Upper lobe of left lung (tissue), 4 donors: ENCODE results near the gene HYCC2.

ENCODE experiments used
- CTCF ChIP-seq, 6 experiments: fragments of 450-650 bp in 4 of 6; fragments of 200-600 bp in 2 of 6; sonication (generic) in 2 of 6; IDR thresholded peaks; one replicate each; pipeline ENCODE4 v1.5.1; 2016 to 2019; ENCODE audit warnings: antibody characterized with exemption in 6 of 6
- POLR2A ChIP-seq, 4 donors: fragments of 450-650 bp; IDR thresholded peaks; one replicate each; pipeline ENCODE4 v1.5.1; 2016 to 2017; ENCODE audit warnings: antibody characterized with exemption in 4 of 4, mild to moderate bottlenecking in 2 of 4
- POLR2AphosphoS5 ChIP-seq, 2 donors: sonication (generic); formaldehyde crosslinking; IDR thresholded peaks; one replicate each; pipeline ENCODE4 v1.5.1; 2017; ENCODE audit warnings: antibody characterized with exemption in 2 of 2

GRCh38 chr2:201107624-201108023 is 36.2 kb upstream of the HYCC2 start:
- TF ChIP-seq POLR2AphosphoS5 (IDR thresholded peaks at IDR 0.05), result no peak
- TF ChIP-seq POLR2A (IDR thresholded peaks at IDR 0.05), result no peak
- no peak for TF ChIP-seq CTCF (IDR thresholded peaks at IDR 0.05)
